CD4-positive, alpha-beta T cell (primary cell): Measurements from ENCODE around the gene KCNQ1. TPM values are rescaled to one million over a fixed set of nuclear protein-coding genes. Genes with fewer than 3 reads are reported as not detected.

Experiments
- ATAC-seq: fragments of 200-7000 bp; cut with Tn5 transposase; one replicate; pipeline ENCODE4 v1.10.0; 2022; ENCODE audit warnings: mild to moderate bottlenecking; ENCODE audit not compliant: poor library complexity
- CTCF ChIA-PET: fragments of 350-600 bp; sonication (Branson Sonifier 250); formaldehyde crosslinking; loops from one replicate; lab custom pipeline; 2021; ENCODE audit warnings: antibody characterized with exemption, inconsistent platforms; lab: Charles Lee
- POLR2A ChIA-PET: fragments of 350-600 bp; sonication (Branson Sonifier 250); formaldehyde crosslinking; loops from one replicate; lab custom pipeline; 2021; ENCODE audit warnings: antibody characterized with exemption, inconsistent platforms; lab: Charles Lee
- DNase-seq, 14 experiments: peaks; one replicate each; pipeline ENCODE4 v3.0.0-alpha.2; 2013 to 2020; ENCODE audit warnings: mixed read lengths in 2 of 14
- H3K27ac ChIP-seq, 2 donors: one replicate each; pipeline versions ENCODE4 v1.5.1 to v1.7.0; 2013; ENCODE audit warnings: low read length in 2 of 2, low read depth in 1 of 2, mild to moderate bottlenecking in 1 of 2
- H3K27me3 ChIP-seq, 2 experiments: 1 replicate in 1 of 2; 2 replicates in 1 of 2; pipeline versions ENCODE4 v1.6.1 to v1.7.0; 2013; ENCODE audit warnings: low read length in 2 of 2, control low read depth in 1 of 2, mild to moderate bottlenecking in 1 of 2, moderate library complexity in 1 of 2; ENCODE audit not compliant: insufficient read depth in 2 of 2, control insufficient read depth in 1 of 2
- H3K36me3 ChIP-seq: one replicate; pipeline ENCODE4 v1.6.1; 2013; ENCODE audit warnings: low read length, control low read depth; ENCODE audit not compliant: insufficient read depth
- H3K4me1 ChIP-seq: one replicate; pipeline ENCODE4 v1.6.1; 2013; ENCODE audit warnings: low read length, control low read depth; ENCODE audit not compliant: insufficient read depth
- H3K4me3 ChIP-seq: one replicate; pipeline ENCODE4 v1.5.1; 2013; ENCODE audit warnings: mild to moderate bottlenecking, low read length, moderate library complexity
- H3K9me3 ChIP-seq, 2 experiments: 1 replicate in 1 of 2; 2 replicates in 1 of 2; pipeline versions ENCODE4 v1.6.1 to v1.7.0; 2013; ENCODE audit warnings: low read length in 2 of 2, mild to moderate bottlenecking in 2 of 2, control low read depth in 1 of 2, moderate library complexity in 1 of 2; ENCODE audit not compliant: control insufficient read depth in 1 of 2, insufficient read depth in 1 of 2
- H3K27ac Mint-ChIP-seq: one replicate; pipeline ENCODE4 v1.8.0; 2020; ENCODE audit warnings: mixed read lengths
- H3K27me3 Mint-ChIP-seq: one replicate; pipeline ENCODE4 v1.8.0; 2021; ENCODE audit warnings: mixed read lengths
- H3K36me3 Mint-ChIP-seq: one replicate; pipeline ENCODE4 v1.8.0; 2021; ENCODE audit warnings: low read depth, mixed read lengths
- H3K4me1 Mint-ChIP-seq: one replicate; pipeline ENCODE4 v1.8.0; 2021; ENCODE audit warnings: low read depth, mixed read lengths
- H3K4me3 Mint-ChIP-seq: one replicate; pipeline ENCODE4 v1.8.0; 2020; ENCODE audit warnings: mild to moderate bottlenecking, mixed read lengths
- H3K9me3 Mint-ChIP-seq: one replicate; pipeline ENCODE4 v1.8.0; 2020; ENCODE audit warnings: mixed read lengths
- intact Hi-C, 2 experiments: fragments of 100-400 bp; cut with DNase I in 1 of 2; cut with micrococcal nuclease in 1 of 2; formaldehyde crosslinking; loops; one replicate each; pipeline versions ENCODE4 v1.15.1 to v1.9.0; 2023 to 2025; cut with DNase I, micrococcal nuclease
- total RNA-seq, 174 experiments: library from RNA in 2 of 174; stranded (reverse) in 2 of 174; gene quantifications; one replicate each; pipeline ENCODE4 v1.2.3 and lab custom pipeline; 2021 to 2026
- TF ChIP-seq, protein P1 (sequence below): fragments of 200-600 bp; IDR thresholded peaks from one replicate; pipeline ENCODE4 v1.8.0; 2022; ENCODE audit warnings: antibody characterized with exemption, mild to moderate bottlenecking

KCNQ1 gene
- total RNA-seq, 2 experiments from 2014 or later, result 31.3 to 33.1 TPM

DNA sequence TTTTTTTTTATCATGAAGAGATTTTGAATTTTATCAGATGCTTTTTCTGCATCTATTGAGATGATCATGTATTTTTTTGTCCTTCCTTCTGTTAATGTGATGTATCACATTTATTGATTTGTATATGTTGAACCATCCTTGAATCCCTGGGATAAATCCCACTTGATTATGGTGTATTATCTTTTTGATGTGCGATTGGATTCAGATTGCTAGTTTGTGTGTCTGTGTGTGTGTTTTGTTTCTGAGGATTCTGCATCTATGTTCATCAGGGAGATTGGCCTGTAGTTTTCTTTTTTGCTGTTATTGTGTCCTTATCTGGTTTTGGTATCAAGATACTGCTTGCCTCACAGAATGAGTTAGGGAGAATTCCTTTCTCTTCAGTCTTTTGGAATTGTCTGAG lies 202.4 kb downstream of the KCNQ1 start:
- Histone ChIP-seq H3K27me3 (no peaks in the 10 kb centered on the region), H3K27ac (no peak overlapping the region), H3K4me3 (no peak overlapping the region), H3K36me3 (peaks cover 2% of the 10 kb centered on the region), H3K9me3 (peaks cover 29 to 71% of the 10 kb centered on the region in 2 experiments), H3K4me1 (no peaks in the 10 kb centered on the region)
- H3K36me3 Mint-ChIP-seq, result peaks cover 91% of the 10 kb centered on the region
- ChIA-PET POLR2A (no interaction called here), CTCF (interaction anchor here (0.7 kb wide), 1 partner anchor 878 kb away, joined by 4 read pairs; no protein-coding TSS in a partner anchor)
- H3K9me3 Mint-ChIP-seq, result peaks cover 15% of the 10 kb centered on the region
- H3K27ac Mint-ChIP-seq, result no peak overlapping the region
- H3K4me3 Mint-ChIP-seq, result no peak overlapping the region
- TF ChIP-seq, protein P1, sequence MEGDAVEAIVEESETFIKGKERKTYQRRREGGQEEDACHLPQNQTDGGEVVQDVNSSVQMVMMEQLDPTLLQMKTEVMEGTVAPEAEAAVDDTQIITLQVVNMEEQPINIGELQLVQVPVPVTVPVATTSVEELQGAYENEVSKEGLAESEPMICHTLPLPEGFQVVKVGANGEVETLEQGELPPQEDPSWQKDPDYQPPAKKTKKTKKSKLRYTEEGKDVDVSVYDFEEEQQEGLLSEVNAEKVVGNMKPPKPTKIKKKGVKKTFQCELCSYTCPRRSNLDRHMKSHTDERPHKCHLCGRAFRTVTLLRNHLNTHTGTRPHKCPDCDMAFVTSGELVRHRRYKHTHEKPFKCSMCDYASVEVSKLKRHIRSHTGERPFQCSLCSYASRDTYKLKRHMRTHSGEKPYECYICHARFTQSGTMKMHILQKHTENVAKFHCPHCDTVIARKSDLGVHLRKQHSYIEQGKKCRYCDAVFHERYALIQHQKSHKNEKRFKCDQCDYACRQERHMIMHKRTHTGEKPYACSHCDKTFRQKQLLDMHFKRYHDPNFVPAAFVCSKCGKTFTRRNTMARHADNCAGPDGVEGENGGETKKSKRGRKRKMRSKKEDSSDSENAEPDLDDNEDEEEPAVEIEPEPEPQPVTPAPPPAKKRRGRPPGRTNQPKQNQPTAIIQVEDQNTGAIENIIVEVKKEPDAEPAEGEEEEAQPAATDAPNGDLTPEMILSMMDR, result no peak
- no peaks in the 10 kb centered on the region for H3K27me3 Mint-ChIP-seq
- intact Hi-C loops, result no loop called here
- no peak for DNase-seq
- H3K4me1 Mint-ChIP-seq, result no peaks in the 10 kb centered on the region
- ATAC-seq, result no peak

DNA sequence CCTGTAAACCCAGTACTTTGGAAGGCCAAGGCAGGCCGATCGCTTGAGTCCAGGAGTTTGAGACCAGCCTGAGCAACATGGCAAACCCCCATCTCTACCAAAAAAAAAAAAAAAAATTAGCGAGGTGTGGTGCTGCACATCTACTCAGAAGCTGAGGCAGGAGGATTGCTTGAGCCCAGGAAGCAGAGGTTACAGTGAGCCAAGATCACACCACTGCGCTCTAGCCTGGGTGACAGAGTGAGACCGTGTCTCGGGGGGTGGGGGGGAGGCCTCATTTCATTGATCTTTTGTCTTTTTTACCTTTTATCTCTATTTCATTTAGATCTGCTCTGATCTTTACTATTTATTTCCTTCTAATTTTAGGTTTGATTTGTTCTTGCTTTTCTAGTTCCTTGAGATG lies 203.1 kb downstream of the KCNQ1 start:
- Histone ChIP-seq H3K36me3 (peaks cover 2% of the 10 kb centered on the region), H3K4me1 (no peaks in the 10 kb centered on the region), H3K4me3 (no peak overlapping the region), H3K27me3 (no peaks in the 10 kb centered on the region), H3K9me3 (peaks cover 29 to 68% of the 10 kb centered on the region in 2 experiments), H3K27ac (no peak overlapping the region)
- H3K4me1 Mint-ChIP-seq, result no peaks in the 10 kb centered on the region
- POLR2A ChIA-PET, result no interaction called here
- TF ChIP-seq, protein P1, result no peak
- intact Hi-C loops, result no loop called here
- DNase-seq (no peak), ATAC-seq (no peak)
- no peak overlapping the region for H3K27ac Mint-ChIP-seq
- CTCF ChIA-PET, result interaction anchor here (0.7 kb wide), 1 partner anchor 879 kb away, joined by 4 read pairs; no protein-coding TSS in a partner anchor
- no peaks in the 10 kb centered on the region for H3K27me3 Mint-ChIP-seq
- H3K36me3 Mint-ChIP-seq, result peaks cover 83% of the 10 kb centered on the region
- no peak overlapping the region for H3K4me3 Mint-ChIP-seq
- H3K9me3 Mint-ChIP-seq, result peaks cover 15% of the 10 kb centered on the region

DNA sequence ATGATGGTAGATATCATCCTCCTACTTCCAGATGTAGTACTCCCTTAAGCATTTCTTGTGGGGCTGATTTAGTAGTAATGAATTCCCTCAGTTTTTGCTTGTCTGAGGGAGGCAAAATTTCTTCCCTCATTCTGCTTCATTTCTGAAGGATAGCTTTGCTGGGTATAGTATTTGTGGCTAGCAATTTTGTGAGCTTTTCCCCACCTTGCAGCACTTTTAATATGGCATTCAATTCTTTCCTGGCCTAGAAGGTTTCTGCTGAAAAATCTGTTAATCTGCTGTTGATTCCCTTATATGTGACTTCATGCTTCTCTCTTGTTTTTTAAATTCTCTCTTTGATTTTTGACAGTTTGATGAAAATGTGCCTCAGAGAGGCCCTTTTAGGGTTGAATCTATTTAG lies 204.6 kb downstream of the KCNQ1 start:
- Histone ChIP-seq H3K4me1 (no peaks in the 10 kb centered on the region), H3K36me3 (peaks cover 2% of the 10 kb centered on the region), H3K4me3 (no peak overlapping the region), H3K27ac (no peak overlapping the region), H3K27me3 (no peaks in the 10 kb centered on the region), H3K9me3 (peaks cover 29 to 55% of the 10 kb centered on the region in 2 experiments)
- H3K4me3 Mint-ChIP-seq, result no peak overlapping the region
- no peaks in the 10 kb centered on the region for H3K4me1 Mint-ChIP-seq
- CTCF ChIA-PET, result no interaction called here
- no peaks in the 10 kb centered on the region for H3K27me3 Mint-ChIP-seq
- intact Hi-C loops, result no loop called here
- ATAC-seq (no peak), DNase-seq (no peak)
- H3K9me3 Mint-ChIP-seq, result peaks cover 6% of the 10 kb centered on the region
- POLR2A ChIA-PET, result no interaction called here
- H3K36me3 Mint-ChIP-seq, result peaks cover 69% of the 10 kb centered on the region
- no peak overlapping the region for H3K27ac Mint-ChIP-seq
- TF ChIP-seq, protein P1, result no peak
